GM19328 (cell line): ENCODE measurements around the gene PAIP2.
A peak's percentile ranks its signal among the peaks of the same experiment; 100 is the strongest.
"Not testable (repeated sequence)": the region's sequence is repeated elsewhere in the genome, so short reads cannot be mapped to it uniquely, and the experiment has no call there.

ENCODE experiments used
- ATAC-seq: cut with Tn5 transposase; IDR thresholded peaks from one replicate; pipeline ENCODE4 v1.9.1; 2021; ENCODE audit warnings: mild to moderate bottlenecking, moderate library complexity; ENCODE audit not compliant: unreplicated experiment

Gene PAIP2

GRCh38 chr5:139377226-139377625 lies 35.6 kb downstream of the PAIP2 start:
- ATAC-seq, result no peak

GRCh38 chr5:139378101-139378825 lies 36.6 kb downstream of the PAIP2 start:
- no peak for ATAC-seq

GRCh38 chr5:139378941-139379361 lies 37.3 kb downstream of the PAIP2 start:
- ATAC-seq, result no peak

GRCh38 chr5:139379626-139380449 lies 38.2 kb downstream of the PAIP2 start:
- ATAC-seq, result no peak

GRCh38 chr5:139381837-139382761 lies 40.4 kb downstream of the PAIP2 start:
- no peak for ATAC-seq

GRCh38 chr5:139382807-139383206 lies 41.2 kb downstream of the PAIP2 start:
- ATAC-seq, result no peak

GRCh38 chr5:139383275-139383992 lies 41.8 kb downstream of the PAIP2 start, which contains the start of gene SLC23A1:
Gene SLC23A1, minus strand, starts transcription at chr5:139383297. Its CDS starts 44 bp downstream, at chr5:139383253.
- ATAC-seq, result no peak

- no peak for ATAC-seq
These were observed 42.4 kb downstream of the PAIP2 start for GRCh38 chr5:139383993-139384590.

GRCh38 chr5:139384591-139385051 lies 43.0 kb downstream of the PAIP2 start:
- no peak for ATAC-seq

- no peak for ATAC-seq
These were observed 43.7 kb downstream of the PAIP2 start for GRCh38 chr5:139385061-139386049.

- ATAC-seq, result no peak
These were observed 44.4 kb downstream of the PAIP2 start for GRCh38 chr5:139386050-139386438.

- not testable (repeated sequence) for ATAC-seq
These were observed 45.3 kb downstream of the PAIP2 start for GRCh38 chr5:139386956-139387355.

- ATAC-seq, result no peak
These were observed 46.0 kb downstream of the PAIP2 start for GRCh38 chr5:139387611-139388197.

- no peak for ATAC-seq
These were observed 46.7 kb downstream of the PAIP2 start for GRCh38 chr5:139388198-139388821.

GRCh38 chr5:139389701-139390638 lies 48.3 kb downstream of the PAIP2 start, which contains the start of gene MZB1:
Gene MZB1, minus strand, starts transcription at chr5:139389913. Its CDS starts 57 bp downstream, at chr5:139389856.
- ATAC-seq, result peak; percentile 39
